GM21526 (cell line): ENCODE data around the gene GNLY.

Experiments used
- ATAC-seq: cut with Tn5 transposase; IDR thresholded peaks from one replicate; pipeline ENCODE4 v1.9.1; 2021; ENCODE audit warnings: moderate library complexity; ENCODE audit not compliant: unreplicated experiment, low FRiP score

The GNLY gene

DNA sequence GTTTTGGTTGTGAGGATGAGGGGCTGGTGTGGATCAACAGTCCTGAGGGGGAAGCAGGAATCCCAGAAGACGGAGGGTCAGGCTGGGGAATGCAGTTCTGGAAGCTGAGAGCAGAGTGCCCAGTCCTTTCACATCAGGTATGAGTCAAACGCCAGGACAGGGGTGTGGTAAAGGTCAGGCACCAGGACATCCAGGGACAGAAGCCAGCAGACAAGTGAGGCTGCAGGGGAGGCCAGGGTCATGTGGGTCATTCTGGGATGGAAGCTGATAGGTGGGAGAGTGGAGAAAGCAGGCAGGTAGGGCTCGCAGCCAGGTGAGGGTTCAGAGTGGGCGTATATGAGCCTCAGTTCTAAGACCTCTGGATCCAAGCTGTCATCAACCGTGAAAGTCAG is 12.8 kb upstream of the GNLY start:
- no peak for ATAC-seq

DNA sequence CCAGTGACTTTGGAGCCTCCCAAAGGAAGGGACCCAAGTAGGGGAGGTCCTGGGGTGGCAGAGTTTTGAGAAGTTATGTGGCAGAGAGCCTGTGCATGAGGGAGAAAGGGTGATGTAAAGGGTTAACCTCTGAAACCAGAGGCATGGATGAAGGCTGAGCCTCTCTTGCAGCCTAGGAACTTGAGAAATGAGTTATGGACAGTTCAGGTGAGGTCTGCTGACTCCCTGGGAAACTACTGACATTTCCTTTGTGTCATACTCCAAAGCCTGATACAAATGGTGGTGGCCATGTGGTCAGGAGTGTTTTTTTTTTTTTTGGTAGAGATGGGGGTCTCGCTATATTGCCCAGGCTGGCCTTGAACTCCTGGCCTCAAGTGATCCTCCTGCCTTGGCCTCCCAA is 12.4 kb upstream of the GNLY start:
- no peak for ATAC-seq

DNA sequence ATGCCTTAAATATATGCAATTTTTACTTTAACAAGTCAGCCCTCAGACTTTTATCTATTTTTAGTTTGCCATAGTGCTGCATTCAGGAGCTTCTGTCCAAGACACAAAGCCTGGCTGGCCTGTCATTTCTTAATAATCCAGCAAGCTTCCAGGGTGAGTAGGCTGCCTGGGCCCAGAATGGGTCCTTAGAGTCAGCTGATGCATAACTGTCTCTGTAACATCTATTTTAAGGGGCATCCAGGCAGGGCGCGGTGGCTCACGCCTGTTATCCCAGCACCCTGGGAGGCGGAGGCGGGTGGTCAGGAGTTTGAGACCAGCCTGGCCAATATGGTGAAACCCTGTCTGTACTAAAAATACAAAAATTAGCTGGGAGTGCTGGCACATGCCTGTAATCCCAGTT is 11.8 kb upstream of the GNLY start:
- no peak for ATAC-seq

DNA sequence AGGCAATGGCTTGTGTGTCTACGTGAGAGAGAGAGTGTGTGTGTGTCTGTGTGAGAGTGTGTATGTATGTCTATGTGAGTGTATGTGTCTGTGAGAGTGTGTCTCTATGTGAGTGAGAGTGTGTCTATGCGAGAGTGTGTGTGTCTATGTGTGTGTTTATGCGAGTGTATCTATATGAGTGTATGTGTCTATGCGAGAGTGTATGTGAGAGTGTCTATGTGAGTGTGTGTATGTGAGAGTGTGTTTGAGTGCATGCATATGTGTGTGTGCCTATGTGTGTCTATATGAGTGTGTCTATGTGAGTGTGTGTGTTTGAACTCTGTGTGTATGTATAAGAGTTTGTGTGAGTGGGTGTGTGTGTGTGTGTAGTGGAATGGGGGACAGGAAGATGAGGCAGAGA is 9.8 kb upstream of the GNLY start:
- ATAC-seq, result no peak

DNA sequence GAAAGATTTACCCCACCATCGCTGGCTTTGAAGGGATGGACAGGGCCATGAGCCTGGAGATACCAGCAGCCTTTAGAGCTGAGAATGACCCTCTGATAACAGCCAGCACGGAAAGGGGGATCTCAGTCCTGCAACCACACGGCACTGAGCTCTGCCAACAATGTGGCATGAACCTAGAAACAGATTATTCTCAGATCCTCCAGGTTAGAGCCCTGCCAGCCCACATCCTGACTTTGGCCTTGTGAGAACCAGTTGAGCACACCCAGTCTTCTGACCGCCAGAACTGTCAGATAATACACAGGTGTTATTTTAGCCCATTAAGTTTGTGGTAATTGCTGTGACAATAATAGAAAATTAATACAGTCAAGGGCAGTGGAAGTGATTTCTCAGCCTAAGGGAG is 9.4 kb upstream of the GNLY start:
- no peak for ATAC-seq

DNA sequence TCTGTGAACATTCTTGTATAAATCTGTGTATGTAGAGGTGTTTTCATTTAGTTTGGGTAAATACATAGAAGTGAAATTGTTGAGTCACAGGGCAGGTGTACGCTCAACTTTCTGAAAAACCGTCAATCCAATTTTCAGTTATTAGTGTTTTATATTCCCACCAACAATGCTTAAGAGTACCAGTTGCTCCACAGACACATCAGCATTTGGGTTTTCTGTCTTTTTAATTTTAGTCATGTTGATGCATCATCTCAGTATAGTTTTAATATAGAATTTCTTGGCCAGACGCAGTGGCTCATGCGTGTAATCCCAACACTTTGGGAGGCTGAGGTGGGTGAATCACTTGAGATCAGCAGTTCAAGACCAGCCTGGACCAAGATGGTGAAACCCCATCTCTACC is 3.2 kb upstream of the GNLY start:
- no peak for ATAC-seq

DNA sequence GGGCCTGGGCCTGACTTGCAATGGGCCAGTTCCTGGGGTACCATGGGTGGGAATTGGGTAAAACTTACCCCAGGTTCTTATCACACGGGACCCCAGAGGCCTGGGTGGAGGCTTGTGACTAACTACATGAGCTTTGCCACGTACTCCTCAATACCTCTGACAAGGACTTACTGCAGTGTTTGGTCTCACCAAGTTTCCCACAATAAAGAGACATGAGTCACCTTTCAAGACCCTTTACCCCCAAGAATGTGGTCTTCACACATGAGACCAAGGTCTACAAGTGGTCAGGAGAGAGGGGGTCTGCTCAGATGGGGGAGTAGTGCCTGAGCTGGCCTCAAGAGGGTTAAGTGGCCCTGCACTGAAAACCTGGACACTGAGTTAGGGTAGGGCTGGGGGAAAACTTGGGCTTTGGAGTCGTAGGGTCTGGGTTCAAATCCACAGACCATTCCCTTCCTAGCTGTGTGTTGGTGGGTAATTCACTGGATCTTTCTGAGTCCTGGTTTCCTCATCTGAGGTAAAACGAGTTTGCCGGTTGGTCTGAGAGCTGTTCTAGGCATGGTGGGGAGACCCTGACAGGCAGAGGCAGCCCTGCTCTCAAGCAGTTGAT is 2.0 kb upstream of the GNLY start:
- ATAC-seq, result no peak

DNA sequence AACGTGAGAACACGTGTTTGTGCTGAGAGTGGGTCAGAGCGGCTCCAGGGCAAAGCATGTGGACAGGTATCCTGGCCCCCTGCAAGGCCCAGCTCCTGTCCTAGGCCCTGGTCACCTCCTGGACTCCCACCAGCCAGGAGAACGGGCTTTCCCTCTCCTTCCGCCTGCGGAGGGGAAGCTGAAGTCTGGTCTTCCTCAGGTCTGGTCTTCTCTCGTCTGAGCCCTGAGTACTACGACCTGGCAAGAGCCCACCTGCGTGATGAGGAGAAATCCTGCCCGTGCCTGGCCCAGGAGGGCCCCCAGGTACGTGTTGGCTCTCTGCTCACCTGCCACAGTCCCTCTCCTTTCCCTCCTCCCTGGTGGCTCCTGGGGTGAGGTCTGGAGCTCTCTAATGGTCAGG is 963 bp downstream of the GNLY start:
- ATAC-seq, result no peak

DNA sequence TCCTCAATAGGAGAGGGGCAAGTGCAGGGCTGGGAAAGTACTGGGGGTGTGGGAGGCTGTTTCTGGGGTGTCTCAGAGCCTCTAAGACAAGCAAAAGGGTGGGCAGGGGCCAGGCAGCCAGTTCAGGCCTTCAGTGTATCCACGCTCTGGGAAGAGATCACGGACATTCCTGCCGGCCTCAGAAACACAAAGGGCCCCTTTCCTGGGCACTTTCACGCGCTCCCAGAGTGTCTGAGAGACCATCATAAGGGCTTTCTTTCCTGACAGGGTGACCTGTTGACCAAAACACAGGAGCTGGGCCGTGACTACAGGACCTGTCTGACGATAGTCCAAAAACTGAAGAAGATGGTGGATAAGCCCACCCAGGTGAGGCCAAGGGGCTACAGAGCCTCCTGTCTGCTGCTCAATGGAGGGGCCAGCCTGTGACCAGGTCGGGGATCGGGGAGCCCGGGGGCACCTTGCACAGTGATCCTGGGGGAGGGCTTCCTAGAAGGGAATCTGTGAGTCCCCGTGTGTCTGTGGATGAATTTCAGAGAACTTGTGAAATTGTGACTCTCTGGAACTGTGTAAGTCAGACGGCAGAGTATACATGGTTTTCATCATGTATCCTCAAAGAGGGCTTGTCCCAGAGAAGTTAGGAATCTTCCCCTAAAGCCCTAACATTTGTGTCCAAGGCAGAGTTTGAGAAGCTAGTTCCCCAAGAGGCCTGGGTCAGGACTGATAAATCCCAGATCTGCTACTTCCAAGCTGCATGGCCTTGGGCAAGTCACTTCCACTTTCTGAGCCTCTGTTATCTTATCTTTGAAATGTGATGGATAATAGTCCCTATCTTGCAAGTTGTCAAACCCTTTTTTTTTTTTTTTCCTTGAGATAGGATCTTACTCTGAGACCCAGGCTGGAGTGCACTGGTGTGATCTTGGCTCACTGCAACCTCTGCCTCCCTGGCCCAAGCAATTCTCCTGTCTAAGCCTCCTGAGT is 1.8 kb downstream of the GNLY start:
- ATAC-seq, result no peak

DNA sequence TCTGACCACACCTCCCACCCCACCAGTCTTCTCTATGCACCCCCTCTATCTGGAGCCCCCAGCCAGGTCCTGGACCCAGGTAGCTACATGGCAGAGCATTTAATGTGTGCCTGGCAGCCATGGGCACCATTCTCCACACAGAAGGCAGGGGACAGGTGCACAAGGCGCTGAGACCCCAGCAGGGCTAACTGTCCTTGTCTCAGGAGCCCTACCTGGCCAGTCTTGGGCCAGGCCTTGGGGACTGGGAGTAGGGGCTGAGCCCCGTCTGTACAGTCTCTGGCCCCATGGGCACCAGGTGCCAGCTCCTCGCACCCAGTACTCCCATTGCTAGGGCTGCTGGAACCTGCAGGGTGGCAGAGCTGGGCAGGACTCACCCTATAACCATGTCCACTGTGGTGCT is 2.9 kb downstream of the GNLY start:
- no peak for ATAC-seq

DNA sequence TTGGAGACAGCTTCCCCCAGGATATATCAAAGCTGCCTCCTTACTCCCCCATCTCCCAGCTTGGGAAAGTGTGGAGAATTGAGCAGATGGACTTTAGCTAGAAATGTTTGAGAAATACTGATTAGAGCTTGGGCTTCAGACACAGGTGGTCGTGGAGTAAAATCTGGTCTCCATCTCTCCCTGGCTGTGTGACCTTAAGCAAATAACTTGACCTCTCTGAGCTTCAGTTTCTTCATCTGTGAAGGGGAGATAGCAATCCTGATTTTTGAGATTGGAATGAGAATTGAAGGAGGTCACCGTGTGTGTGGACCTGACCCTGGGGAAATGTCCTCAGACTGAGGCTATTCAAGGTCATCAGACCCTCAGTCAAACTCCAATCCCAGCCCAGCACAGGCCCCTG is 3.6 kb downstream of the GNLY start:
- ATAC-seq, result no peak

DNA sequence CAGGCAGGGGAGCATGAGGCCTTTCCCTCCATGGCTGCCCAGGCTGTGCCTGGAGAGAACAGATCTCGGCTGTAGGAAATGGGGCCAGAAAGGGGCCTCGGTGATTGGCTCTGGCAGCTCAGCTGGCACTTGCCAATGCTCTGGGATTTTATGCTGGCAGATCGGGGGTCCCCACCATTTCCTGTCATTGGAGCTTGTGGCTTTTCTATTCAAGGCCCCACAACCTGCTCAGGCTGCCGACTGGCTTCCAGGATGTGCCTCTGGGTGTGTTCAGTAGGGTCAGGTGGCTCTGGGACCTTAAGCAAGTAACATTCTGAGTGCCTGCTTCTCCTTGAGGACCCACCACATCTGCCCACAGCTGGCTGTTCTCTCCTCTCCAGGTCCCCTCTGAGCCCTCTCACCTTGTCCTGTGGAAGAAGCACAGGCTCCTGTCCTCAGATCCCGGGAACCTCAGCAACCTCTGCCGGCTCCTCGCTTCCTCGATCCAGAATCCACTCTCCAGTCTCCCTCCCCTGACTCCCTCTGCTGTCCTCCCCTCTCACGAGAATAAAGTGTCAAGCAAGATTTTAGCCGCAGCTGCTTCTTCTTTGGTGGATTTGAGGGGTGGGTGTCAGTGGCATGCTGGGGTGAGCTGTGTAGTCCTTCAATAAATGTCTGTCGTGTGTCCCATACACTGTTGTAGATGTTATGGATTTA is 4.2 kb downstream of the GNLY start:
- no peak for ATAC-seq

DNA sequence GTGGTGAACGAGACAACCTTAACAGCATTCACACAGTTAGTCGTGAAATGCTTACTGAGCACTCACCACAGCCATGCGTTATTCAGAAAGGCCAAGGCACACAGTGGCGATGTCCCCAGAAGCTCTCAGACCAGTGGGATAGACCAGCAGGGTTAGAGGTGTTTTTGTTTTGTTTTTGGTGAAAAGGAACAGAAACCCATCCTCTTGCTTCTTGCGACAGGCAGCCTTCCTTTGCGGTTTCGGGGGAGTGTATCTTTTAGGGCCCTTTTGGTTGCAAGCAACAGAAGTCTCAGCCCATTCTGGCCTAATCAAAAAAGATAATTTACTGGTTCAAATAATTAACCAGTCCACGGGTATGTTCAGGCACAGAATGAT is 4.7 kb downstream of the GNLY start:
- ATAC-seq, result no peak

DNA sequence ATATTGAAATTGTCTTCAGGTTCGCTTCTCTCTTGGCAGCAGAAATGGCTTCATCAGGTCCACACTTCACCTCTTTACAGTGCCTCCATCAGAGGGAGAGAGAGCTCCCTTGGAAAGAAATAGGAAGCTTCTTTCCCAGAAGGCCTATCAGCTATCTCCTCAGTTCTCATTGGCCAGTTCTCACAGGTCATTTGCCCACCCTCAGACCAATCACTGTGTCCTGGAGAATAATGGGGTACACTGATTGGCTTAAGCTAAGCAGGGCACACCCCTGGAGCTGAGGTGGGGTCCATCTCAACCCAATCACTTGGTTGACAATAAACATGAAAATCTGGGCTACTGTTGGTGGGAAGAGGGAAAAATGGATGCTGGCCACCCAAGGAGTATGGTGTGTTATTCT is 5.2 kb downstream of the GNLY start:
- ATAC-seq, result no peak

DNA sequence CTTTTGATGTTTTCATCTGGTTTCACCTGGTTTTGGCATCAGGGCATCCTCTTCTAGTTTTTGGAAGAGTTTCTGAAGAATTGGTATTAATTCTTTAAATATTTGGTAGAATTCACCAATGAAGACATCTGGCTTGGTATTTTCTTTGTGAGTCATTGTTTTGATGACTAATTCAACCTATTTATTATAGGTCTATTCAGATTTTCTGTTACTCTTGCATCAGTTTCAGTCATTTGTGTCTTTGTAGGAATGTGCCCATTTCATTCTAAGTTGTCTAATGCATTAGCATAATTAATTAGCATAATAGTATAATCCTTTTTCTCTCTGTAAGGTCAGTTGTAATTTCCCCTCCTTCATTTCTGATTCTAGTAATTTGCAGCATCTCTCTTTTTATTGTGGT is 8.0 kb downstream of the GNLY start:
- no peak for ATAC-seq

DNA sequence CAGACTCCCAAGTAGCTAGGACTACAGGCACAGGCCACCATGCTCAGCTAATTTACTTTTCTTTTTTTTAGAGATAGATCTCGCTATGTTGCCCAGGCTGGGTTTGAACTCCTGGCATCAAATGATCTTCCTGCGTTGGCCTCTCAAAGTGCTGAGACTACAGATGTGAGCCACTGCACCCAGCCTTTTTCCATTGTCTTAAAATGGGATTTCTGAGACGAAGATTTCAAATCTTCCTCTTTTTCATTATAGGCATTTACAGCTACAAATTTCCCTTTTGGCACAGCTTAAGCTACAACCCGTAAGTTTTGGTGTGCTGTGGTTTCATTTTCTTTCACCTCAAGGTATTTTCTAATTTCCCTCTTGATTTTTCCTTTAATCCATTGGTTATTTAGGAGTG is 8.6 kb downstream of the GNLY start:
- ATAC-seq, result no peak

DNA sequence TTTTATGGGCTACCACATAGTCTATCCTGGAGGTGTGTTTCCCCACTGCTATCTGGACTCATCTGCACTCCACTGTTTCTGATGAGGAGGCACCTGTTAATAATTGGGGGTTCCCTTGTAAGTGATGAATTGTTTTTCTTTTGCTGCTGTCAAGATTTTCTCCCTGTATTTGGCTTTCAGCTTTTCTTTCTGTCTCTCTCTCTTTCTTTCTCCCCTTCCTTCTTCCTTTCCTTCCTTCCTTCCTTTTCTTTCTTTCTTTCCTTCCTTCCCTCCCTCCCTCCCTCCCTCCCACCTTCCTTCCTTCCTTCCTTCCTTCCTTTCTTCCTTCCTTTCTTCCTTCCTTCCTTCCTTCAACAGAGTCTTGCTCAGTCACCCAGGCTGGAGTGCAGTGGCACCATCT is 9.2 kb downstream of the GNLY start:
- ATAC-seq, result no peak

DNA sequence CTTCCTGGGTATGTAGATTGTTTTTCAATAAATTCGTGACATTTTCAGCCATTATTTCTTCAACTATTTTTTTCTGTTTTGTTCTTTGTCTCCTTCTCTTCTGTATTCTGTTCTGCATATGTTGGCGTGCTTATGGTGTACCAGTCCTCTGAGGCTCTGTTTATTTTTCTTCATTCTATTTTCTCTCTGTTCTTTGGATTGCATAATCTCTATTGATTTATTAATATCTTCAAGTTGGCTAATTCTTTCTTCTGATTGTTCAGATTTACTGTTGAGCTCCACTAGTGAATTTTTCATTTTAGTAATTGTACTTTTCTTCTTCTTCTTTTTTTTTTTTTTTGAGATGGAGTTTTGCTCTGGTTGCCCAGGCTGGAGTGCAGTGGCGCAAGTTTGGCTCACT is 9.9 kb downstream of the GNLY start:
- ATAC-seq, result no peak

DNA sequence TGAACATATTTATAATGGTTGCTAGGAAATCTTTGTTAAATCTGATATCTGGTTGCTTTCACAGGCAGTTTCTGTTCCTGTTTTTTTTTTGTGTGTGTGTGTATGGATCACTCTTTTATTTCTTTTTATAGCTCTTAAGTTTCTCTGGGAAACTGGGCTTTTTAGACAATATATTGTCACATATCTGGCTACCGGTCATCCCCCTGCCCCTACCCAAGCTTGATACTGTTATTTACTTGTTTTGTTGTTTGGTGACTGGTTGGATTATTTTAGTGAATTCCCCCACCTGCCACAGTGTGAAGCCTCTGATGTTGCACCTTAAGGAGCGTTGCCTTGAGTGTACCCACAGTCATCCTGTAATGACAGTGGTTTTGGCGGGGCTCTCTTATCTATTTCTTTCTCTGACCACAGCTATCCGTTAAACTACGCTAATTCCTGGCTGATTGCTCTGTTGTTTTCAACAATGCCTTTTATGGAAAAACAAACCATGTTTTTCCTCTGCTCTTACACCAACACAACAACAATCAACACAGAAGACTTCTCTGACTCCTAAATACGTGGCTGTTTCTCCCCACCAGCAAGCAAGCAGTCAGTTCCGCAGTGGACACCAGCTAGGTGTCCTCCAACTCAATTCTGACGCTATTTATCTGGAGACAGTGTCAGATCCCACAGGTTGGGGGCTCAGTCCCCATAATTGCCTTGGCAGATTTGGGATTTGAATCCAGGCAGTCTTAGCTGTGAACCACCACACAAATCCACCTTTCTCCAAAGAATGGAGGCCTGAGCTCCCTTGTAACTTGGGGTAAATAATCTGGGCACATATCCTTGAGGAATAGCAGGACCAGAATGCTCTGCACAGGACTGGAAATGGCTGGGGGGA is 10.9 kb downstream of the GNLY start:
- ATAC-seq, result peak; percentile 49

DNA sequence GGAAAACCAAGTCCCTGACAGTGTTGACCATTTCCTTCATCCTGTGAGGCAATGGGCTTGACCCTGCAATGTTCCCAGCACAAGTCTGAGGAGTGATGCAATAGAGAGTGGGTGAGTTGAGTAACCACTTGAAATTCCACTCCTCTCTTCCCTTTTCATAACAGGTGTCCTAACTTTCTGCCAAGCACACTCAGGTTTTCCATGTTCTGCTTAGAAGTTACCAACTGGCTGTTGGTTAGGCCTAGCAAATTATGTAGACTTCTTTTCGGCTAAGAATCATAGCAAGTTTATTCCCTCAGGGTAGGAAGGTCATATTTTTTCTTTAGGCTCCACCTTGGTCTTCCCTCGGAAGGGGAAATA is 11.5 kb downstream of the GNLY start:
- no peak for ATAC-seq

DNA sequence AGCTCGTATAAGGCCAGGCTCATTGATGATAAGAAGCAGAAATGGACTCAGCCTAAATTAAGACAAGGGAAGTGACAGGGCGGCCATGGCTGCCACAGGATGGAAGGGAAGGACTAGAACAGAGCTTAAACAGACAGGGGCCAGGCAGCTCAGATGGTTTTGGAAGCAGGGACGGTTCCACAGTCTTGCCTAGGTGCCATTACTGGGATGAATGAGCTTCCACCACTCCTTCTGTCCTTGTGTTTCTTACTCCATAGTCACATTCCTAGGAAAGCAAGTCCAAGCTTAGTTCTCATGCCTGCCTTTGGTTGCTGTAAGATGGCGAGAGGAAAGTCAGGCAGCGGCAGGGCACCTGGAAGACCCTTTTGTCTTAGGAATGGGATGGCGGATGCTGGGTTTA is 11.9 kb downstream of the GNLY start:
- ATAC-seq, result no peak
